ENCODE measurements around the gene KIF12. TPM values are rescaled to one million over a fixed set of nuclear protein-coding genes. Genes with fewer than 3 reads are reported as not detected.

The KIF12 gene
- total RNA-seq, 2 donors from 2014 or later: not detected

DNA sequence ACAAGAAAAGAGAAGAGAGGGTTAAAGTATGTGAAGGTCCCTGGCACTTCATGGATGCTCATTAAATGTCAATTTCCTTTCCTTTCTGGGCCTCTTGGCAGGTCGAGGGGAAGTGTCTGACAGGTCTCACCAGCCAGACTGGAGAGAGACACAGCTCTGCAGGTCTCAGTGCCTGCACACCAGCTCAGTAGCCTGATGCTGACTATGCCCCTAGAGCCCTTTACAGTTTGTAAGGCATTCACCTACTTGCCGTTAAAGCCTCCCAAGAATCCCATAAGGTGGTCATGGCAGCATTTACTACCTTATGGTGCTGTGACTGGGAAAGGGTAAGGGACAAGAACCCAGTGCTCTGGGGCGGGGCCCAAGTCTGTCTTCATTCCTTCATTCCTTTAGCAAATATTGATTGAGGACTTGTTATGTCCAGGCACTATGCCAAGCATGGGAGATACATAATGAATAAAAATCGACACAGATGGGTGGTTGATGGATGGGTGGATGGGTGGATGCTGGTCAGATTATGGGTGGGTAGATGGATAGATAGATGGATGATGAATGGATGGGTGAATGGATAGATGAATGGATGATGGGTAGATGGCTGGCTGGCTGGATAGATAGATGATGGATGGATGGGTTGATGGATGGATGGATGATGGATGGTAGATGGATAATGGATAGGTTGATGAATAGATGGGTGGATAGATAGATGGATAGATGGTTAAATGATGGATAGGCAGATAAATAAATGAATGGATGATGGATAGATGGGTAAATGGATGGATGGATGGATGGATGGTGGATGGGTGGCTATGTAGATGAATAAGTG, 21.3 kb upstream of the KIF12 start:
- no peaks in the 10 kb centered on the region for H3K9me3 ChIP-seq (ENCODE audit: control insufficient read depth, low read length, poor library complexity, severe bottlenecking)
- H3K4me3 Mint-ChIP-seq: no peak overlapping the region
- no peak for ATAC-seq
- H3K27ac Mint-ChIP-seq: no peak overlapping the region
- no peaks in the 10 kb centered on the region for H3K36me3 Mint-ChIP-seq (ENCODE audit: low read depth)
- DNase-seq: no peak
- H3K4me1 Mint-ChIP-seq: no peaks in the 10 kb centered on the region
- H3K27me3 Mint-ChIP-seq: peaks cover 24% of the 10 kb centered on the region

DNA sequence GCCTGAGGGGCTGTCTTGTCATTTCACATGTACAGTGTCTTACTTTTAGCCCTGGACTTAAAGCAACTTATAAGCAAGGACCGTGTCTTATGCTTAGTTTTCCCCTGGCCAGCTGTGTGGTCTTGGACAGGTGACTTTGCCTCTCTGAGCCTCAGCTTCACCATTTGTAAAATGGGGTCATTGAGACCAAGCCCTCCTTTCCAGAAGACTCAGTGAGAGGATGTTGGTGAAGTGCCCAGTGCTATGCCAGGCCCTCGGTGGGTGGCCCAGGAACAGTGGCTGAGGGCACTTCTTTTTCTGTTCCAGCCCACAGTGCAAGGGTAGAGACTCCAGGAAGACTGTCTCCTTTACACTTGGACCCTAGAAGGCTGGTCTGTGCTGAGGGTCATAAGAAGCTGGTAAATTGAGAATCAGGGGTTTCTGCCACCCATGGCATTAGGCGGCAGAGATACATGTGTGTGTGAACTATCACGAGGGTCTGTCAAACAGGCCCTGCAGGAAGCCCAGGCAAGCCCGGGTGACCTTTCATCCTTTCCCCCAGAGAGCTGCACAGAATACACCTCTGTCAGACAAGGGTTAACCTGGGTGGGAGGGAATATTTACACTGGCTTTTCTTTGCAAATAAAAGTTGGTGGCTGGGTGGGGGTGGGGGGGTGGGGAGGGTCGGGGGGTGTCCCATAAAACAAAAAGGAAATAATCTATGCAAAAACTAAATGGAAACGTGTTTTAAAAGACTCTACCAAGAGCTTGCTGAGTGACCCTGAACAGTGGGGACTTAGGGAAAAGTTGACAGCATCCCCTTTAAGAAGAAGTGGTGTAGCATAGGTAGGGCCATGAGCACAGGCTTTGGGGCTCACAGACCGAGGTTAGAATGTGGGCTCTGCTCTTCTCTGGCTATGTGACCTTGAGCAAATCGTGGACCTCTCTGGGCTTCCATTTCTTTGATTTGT, 20.4 kb upstream of the KIF12 start:
- ATAC-seq: no peak
- Mint-ChIP-seq H3K4me3 (no peak overlapping the region), H3K27me3 (peaks cover 31% of the 10 kb centered on the region), H3K27ac (no peak overlapping the region), H3K4me1 (no peaks in the 10 kb centered on the region), H3K36me3 (ENCODE audit: low read depth) (no peaks in the 10 kb centered on the region)
- H3K9me3 ChIP-seq (ENCODE audit: control insufficient read depth, low read length, poor library complexity, severe bottlenecking): no peaks in the 10 kb centered on the region
- DNase-seq: no peak

DNA sequence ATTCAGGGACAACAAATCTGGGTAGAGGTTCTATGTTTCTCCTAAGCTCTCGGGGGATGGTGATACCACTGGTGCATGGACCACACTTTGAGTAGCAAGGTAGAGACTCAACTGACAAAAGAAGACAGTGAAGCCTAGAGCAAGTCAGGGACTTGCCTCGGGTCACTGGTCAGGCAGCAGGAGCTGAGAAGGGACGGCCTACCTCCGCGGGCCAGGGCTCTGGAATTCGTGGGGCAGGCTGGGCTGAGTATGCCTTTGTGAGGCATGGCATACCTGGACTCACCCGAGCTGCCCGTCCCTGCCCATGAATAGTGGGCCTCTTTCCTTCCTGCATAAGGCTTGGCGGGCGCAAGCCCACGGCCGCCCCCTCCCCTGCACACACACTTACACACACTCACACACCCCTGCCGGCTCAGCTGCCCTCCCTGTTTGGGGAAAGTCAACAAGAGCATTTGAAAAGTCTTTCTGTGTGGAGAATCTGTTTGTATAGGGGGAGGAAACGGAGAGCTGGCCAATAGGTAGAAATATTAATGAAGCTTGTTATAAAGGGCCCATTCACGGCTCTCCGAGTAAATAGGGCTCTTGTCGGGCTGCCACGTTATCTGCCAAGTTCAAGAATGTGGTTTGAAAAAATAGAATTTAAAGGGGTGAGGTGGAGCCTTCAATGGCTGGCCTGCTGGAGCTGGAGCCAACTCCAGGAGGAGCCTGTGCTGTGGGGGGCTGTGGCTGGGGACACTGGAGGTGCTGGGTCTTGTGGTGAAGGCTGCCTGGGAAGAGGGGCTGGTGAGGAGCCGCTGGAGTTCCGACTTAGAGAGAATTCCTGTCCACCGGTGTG, 19.1 kb upstream of the KIF12 start:
- H3K4me3 Mint-ChIP-seq: no peak overlapping the region
- no peak overlapping the region for H3K27ac Mint-ChIP-seq
- no peak for ATAC-seq
- H3K4me1 Mint-ChIP-seq: no peaks in the 10 kb centered on the region
- peaks cover 43% of the 10 kb centered on the region for H3K27me3 Mint-ChIP-seq
- no peaks in the 10 kb centered on the region for H3K36me3 Mint-ChIP-seq (ENCODE audit: low read depth)
- DNase-seq: no peak
- H3K9me3 ChIP-seq (ENCODE audit: control insufficient read depth, low read length, poor library complexity, severe bottlenecking): no peaks in the 10 kb centered on the region

DNA sequence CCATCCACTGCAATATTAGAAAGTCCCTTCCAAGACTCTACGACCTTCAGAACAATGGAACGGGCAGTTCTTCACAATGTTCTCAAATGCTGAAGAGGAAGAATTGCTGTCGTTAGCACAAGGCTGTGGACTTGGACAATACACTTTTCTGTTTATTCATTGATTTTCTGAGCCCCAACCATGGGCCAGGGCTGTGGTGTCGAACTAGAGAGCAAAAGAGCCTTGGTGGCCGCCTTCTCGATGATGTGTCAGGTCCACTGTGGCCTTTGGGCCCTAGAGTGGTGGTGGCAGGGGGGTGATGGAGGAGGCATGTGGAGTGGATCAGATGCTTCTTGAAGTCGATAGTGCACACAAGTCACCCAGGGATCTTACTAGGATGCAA, 18.5 kb upstream of the KIF12 start:
- DNase-seq (no peak), ATAC-seq (no peak)
- no peaks in the 10 kb centered on the region for H3K4me1 Mint-ChIP-seq
- H3K27me3 Mint-ChIP-seq: peaks cover 49% of the 10 kb centered on the region
- no peaks in the 10 kb centered on the region for H3K36me3 Mint-ChIP-seq (ENCODE audit: low read depth)
- no peak overlapping the region for H3K4me3 Mint-ChIP-seq
- H3K27ac Mint-ChIP-seq: no peak overlapping the region
- no peaks in the 10 kb centered on the region for H3K9me3 ChIP-seq (ENCODE audit: control insufficient read depth, low read length, poor library complexity, severe bottlenecking)

DNA sequence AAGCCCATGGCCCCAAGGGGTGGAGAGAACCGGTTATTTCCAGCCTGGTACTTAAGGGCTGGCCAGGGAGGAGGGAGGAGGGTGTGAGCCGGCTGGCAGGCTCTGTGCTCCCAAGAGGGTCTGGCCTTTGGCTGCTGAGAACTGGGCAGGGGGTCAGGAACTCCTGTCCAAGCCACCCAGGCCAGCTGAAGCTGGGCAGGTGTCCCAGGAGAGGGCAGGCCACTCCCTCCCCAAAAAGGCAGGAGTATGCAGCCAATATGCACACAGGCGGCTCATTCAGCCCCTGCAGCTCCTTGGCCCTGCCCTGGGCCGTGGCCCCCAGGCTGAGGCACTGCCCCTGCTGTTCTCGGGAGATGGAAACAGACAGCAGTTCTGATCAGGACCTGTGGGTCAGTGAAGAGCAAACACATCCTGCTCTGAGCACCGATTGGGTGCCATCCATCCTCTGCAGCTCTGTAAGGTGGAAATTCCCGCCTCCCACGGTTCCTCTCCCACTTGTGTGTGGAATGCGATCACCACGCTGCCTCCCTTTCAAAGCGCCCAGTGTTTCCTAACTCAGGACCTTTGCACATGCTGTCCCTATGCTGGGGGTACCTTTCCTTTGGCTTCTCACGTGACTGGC, 17.1 kb upstream of the KIF12 start:
- Mint-ChIP-seq H3K27me3 (peaks cover 53% of the 10 kb centered on the region), H3K36me3 (ENCODE audit: low read depth) (no peaks in the 10 kb centered on the region), H3K27ac (no peak overlapping the region), H3K4me3 (no peak overlapping the region), H3K4me1 (no peaks in the 10 kb centered on the region)
- no peaks in the 10 kb centered on the region for H3K9me3 ChIP-seq (ENCODE audit: control insufficient read depth, low read length, poor library complexity, severe bottlenecking)
- DNase-seq (no peak), ATAC-seq (no peak)

DNA sequence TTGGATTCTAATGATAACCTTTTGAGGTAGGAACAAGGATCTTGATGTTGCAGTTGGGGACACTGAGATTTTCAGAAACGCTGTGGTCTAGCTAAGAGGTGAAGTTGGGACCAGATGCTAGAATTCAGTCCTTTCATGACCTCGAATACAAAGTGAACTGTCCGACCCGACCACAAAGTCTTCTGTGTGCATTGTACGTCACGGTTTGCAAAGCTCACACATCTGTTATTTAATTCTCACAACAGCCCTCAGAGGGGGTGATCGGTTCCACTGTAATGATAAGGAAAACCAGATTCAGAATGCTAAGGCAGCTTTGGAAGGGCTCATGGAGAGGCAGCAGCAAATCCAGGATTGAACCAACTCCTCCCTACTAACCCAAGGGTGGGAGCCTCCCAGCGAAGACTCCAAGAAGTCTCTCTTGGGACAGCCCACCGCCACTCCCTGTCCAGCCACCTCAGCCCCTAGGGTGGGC, 16.6 kb upstream of the KIF12 start:
- Mint-ChIP-seq H3K4me3 (no peak overlapping the region), H3K27me3 (peaks cover 59% of the 10 kb centered on the region), H3K36me3 (ENCODE audit: low read depth) (no peaks in the 10 kb centered on the region), H3K27ac (no peak overlapping the region), H3K4me1 (no peaks in the 10 kb centered on the region)
- DNase-seq (no peak), ATAC-seq (no peak)
- H3K9me3 ChIP-seq (ENCODE audit: control insufficient read depth, low read length, poor library complexity, severe bottlenecking): no peaks in the 10 kb centered on the region

DNA sequence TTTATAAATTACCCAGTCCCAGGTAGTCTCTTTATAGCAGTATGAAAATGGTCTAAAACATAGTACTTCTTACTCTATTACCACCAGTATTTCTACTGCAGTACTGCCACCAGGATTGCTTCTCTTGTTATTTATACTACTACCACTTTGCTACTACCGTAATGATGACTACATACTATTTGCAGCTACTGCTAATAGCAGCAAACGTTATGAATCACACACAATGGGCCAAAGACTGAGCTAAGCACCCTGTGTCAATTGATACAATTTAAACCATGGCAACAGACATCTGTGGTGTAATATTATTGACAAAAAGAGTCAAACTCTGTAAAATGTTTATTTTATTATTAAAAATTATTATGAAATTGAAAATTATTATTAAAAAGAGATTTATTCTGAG, 15.3 kb upstream of the KIF12 start:
- Mint-ChIP-seq H3K4me1 (no peaks in the 10 kb centered on the region), H3K27me3 (peaks cover 63% of the 10 kb centered on the region), H3K27ac (no peak overlapping the region), H3K4me3 (no peak overlapping the region), H3K36me3 (ENCODE audit: low read depth) (no peaks in the 10 kb centered on the region)
- no peaks in the 10 kb centered on the region for H3K9me3 ChIP-seq (ENCODE audit: control insufficient read depth, low read length, poor library complexity, severe bottlenecking)
- no peak for DNase-seq
- no peak for ATAC-seq

DNA sequence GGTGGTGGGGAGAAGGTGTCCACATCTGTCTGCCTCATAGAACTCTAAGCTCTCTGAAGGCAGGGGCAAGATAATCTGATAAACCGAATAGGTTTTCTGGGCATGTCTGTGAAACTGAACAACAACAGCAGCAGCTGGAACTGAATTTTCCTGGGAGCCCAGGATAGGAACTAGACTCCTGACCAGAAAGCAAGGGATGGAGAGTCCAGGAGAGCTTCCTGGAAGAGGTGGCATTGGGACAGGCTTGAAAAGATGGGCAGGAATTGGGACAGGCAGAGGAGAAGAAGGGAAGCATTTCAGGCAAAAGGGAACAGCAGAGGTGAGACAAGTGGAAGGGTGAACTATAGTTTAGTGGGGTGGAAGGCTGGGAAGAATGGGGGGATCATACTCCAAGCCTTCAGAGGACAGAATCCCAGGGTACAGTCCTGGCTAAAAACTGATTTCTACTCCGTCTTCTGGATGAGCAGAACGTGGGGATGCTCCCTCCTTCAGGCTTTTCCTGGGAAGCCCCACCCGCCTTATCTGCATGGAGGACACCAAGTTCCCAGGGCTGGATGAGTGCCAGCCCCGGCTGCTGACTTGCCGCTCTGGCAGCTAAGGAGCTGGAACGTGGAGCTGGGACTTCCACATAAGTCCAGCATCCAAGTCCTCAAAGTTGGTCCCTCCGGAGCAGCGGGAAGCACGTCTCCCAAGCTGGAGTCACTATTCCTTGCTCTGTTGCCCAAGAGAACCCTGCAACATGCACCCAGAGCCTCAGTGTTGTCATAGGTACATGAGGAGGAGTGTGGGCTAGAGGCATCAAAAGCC, 13.9 kb upstream of the KIF12 start:
- H3K27ac Mint-ChIP-seq: no peak overlapping the region
- no peaks in the 10 kb centered on the region for H3K36me3 Mint-ChIP-seq (ENCODE audit: low read depth)
- no peak for DNase-seq
- no peaks in the 10 kb centered on the region for H3K9me3 ChIP-seq (ENCODE audit: control insufficient read depth, low read length, poor library complexity, severe bottlenecking)
- H3K4me3 Mint-ChIP-seq: no peak overlapping the region
- no peak for ATAC-seq
- peaks cover 2% of the 10 kb centered on the region for H3K4me1 Mint-ChIP-seq
- peaks cover 53% of the 10 kb centered on the region for H3K27me3 Mint-ChIP-seq

DNA sequence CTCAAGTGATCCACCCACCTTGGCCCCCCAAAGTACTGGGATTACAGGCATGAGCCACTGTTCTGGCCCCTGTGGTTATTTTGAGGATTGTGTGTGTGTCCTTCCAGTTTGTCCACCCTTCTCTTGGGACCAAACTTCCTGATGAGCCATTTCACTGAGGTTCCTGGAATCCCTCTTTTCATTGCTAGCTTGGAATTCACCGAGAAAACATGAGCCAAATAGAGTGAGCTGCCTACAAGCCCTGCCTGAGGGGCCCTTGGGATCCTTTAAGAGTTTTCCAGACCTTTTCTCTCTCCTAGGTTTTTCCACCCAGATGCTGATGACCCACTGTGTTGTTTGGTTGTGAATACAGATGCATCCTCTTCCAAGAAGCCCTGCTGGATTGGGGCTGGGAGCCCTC, 13.2 kb upstream of the KIF12 start:
- DNase-seq (no peak), ATAC-seq (no peak)
- no peak overlapping the region for H3K27ac Mint-ChIP-seq
- no peak overlapping the region for H3K4me3 Mint-ChIP-seq
- H3K36me3 Mint-ChIP-seq (ENCODE audit: low read depth): no peaks in the 10 kb centered on the region
- no peaks in the 10 kb centered on the region for H3K9me3 ChIP-seq (ENCODE audit: control insufficient read depth, low read length, poor library complexity, severe bottlenecking)
- peaks cover 5% of the 10 kb centered on the region for H3K4me1 Mint-ChIP-seq
- peaks cover 52% of the 10 kb centered on the region for H3K27me3 Mint-ChIP-seq

DNA sequence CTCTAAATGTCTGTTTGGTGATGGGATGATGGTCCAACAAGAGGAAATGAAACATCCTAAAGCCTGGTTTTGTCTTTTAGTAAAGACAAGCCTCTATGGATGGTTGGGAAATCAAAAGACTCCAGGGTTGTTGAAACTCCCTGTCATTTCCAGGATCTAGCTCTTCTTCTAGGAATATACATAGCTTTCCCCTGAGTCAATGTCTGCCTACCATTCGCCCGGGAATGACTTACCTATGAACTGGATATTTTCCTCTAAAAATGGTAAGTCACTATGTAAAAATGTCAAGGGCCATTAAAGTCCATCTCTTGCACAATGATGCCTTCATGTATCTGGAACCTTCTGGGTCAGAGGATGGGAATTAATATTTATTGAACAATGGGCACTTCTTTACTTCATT, 11.1 kb upstream of the KIF12 start:
- Mint-ChIP-seq H3K36me3 (ENCODE audit: low read depth) (no peaks in the 10 kb centered on the region), H3K4me1 (peaks cover 5% of the 10 kb centered on the region), H3K27ac (no peak overlapping the region), H3K4me3 (no peak overlapping the region), H3K27me3 (peaks cover 44% of the 10 kb centered on the region)
- DNase-seq (no peak), ATAC-seq (no peak)
- no peaks in the 10 kb centered on the region for H3K9me3 ChIP-seq (ENCODE audit: control insufficient read depth, low read length, poor library complexity, severe bottlenecking)

DNA sequence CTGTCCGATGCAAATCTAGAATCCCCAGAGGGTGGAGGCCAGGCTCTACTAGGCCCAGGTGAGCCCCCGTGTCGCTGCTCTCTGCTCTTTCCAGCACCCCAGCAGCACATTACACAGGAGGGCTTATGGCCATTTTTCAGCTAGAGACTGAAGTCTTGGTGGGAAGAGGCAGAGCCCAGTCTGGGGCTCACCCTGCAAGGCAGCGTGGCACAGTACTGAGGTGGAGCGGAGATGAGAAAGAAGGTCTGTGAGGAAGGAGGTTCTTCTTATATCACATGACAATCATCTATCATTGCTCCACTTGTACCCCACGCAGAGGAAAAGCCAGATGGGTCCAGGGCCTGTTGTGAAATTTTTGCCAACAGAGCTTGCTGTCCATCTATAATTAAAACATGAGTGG, 10.0 kb upstream of the KIF12 start:
- Mint-ChIP-seq H3K36me3 (ENCODE audit: low read depth) (no peaks in the 10 kb centered on the region), H3K27ac (no peak overlapping the region), H3K27me3 (peaks cover 36% of the 10 kb centered on the region), H3K4me3 (no peak overlapping the region), H3K4me1 (peaks cover 5% of the 10 kb centered on the region)
- DNase-seq (no peak), ATAC-seq (no peak)
- H3K9me3 ChIP-seq (ENCODE audit: control insufficient read depth, low read length, poor library complexity, severe bottlenecking): no peaks in the 10 kb centered on the region

Measured in T-helper 17 cell (primary cell).